ENCODE results near the gene NLE1. TPM values are rescaled to one million over a fixed set of nuclear protein-coding genes. Genes with fewer than 3 reads are reported as not detected.

Gene NLE1
- total RNA-seq, 1 experiment from 2014 or later, result 14.1 TPM

Small RNAs within 50 kb of the gene (small RNA-seq; reads per million reads assigned to genes)
- not detected for gene RNU6-840P

Other genes with a start within 250 kb of the NLE1 start
- 5.4 and 7.0 TPM in 2 replicates for gene CCT6B, start 180.8 kb downstream of the NLE1 start, total RNA-seq (2014; rRNA removed; shearing (Covaris generic); ENCODE audit: low replicate concordance)
- gene ZNF830, start 180.8 kb downstream of the NLE1 start, total RNA-seq (2014; rRNA removed; shearing (Covaris generic); ENCODE audit: low replicate concordance), result 10.2 and 32.4 TPM in 2 replicates
- 28.2 and 31.7 TPM in 2 replicates for gene LIG3, start 161.8 kb downstream of the NLE1 start, total RNA-seq (2014; rRNA removed; shearing (Covaris generic); ENCODE audit: low replicate concordance)
- 14.6 and 16.3 TPM in 2 replicates for gene RFFL, start 78.6 kb downstream of the NLE1 start, total RNA-seq (2014; rRNA removed; shearing (Covaris generic); ENCODE audit: low replicate concordance)
- 7.2 and 9.0 TPM in 2 replicates for gene RAD51D, start 22.4 kb downstream of the NLE1 start, total RNA-seq (2014; rRNA removed; shearing (Covaris generic); ENCODE audit: low replicate concordance)
- gene FNDC8, start 20.7 kb downstream of the NLE1 start, total RNA-seq (2014; rRNA removed; shearing (Covaris generic); ENCODE audit: low replicate concordance), result not detected in 2 replicates
- gene UNC45B, start 5.5 kb upstream of the NLE1 start, total RNA-seq (2014; rRNA removed; shearing (Covaris generic); ENCODE audit: low replicate concordance), result not detected in 2 replicates
- not detected in 2 replicates for gene SLC35G3, start 52.1 kb upstream of the NLE1 start, total RNA-seq (2014; rRNA removed; shearing (Covaris generic); ENCODE audit: low replicate concordance)
- 0.07 and 0.22 TPM in 2 replicates for gene SLFN5, start 100.8 kb upstream of the NLE1 start, total RNA-seq (2014; rRNA removed; shearing (Covaris generic); ENCODE audit: low replicate concordance)
- gene SLFN11, start 231.3 kb upstream of the NLE1 start, total RNA-seq (2014; rRNA removed; shearing (Covaris generic); ENCODE audit: low replicate concordance), result not detected in 2 replicates